HepG2 (cell line): ENCODE measurements around the gene CRIP1. TPM values are rescaled to one million over a fixed set of nuclear protein-coding genes. Genes with fewer than 3 reads are reported as not detected.

Experiments
- ARHGAP35 ChIP-seq: sonication (generic); formaldehyde crosslinking; IDR thresholded peaks from 2 replicates; pipeline ENCODE4 v1.9.0; 2022; ENCODE audit warnings: mild to moderate bottlenecking, inconsistent platforms, moderate library complexity, missing genetic modification reagents, borderline replicate concordance
- GABPB1 ChIP-seq: IDR thresholded peaks from 2 replicates; pipeline ENCODE4 v1.6.1; 2016; ENCODE audit warnings: mild to moderate bottlenecking, missing genetic modification reagents, moderate library complexity, missing compliant biosample characterization
- HHEX ChIP-seq: IDR thresholded peaks from 2 replicates; pipeline ENCODE4 v1.6.1; 2016; ENCODE audit warnings: control low read depth
- HNF4G ChIP-seq, 2 experiments: sonication (generic) in 1 of 2; formaldehyde crosslinking in 1 of 2; IDR thresholded peaks; 2 replicates each; pipeline versions ENCODE4 v1.4.0 to v1.6.1; 2011 to 2020; ENCODE audit warnings: borderline replicate concordance in 2 of 2, low read depth in 2 of 2, mild to moderate bottlenecking in 2 of 2, low read length in 1 of 2, missing genetic modification reagents in 1 of 2, moderate library complexity in 1 of 2
- JUN ChIP-seq: sonication (generic); formaldehyde crosslinking; IDR thresholded peaks from 2 replicates; pipeline ENCODE4 v1.4.0; 2020; ENCODE audit warnings: mild to moderate bottlenecking, missing genetic modification reagents
- KAT8 ChIP-seq: IDR thresholded peaks from 2 replicates; pipeline ENCODE4 v1.6.1; 2016; ENCODE audit warnings: missing genetic modification reagents, missing compliant biosample characterization
- KDM3A ChIP-seq: IDR thresholded peaks from 2 replicates; pipeline ENCODE4 v1.6.1; 2018; ENCODE audit warnings: low read depth, missing compliant biosample characterization
- KLF9 ChIP-seq: IDR thresholded peaks from 2 replicates; pipeline ENCODE4 v1.6.1; 2016; ENCODE audit warnings: low read depth
- NFE2 ChIP-seq: sonication (generic); formaldehyde crosslinking; IDR thresholded peaks from 2 replicates; pipeline ENCODE4 v1.4.0; 2020; ENCODE audit warnings: missing genetic modification reagents
- NFIB ChIP-seq: sonication (generic); formaldehyde crosslinking; IDR thresholded peaks from 2 replicates; pipeline ENCODE4 v1.9.0; 2021; ENCODE audit warnings: missing genetic modification reagents, mild to moderate bottlenecking, borderline replicate concordance
- PCBP1 ChIP-seq: fragments of 200-400 bp; formaldehyde crosslinking; IDR thresholded peaks from 2 replicates; pipeline ENCODE4 v1.6.1; 2017; ENCODE audit warnings: mild to moderate bottlenecking, low read depth, low read length, borderline replicate concordance
- RARA ChIP-seq: IDR thresholded peaks from 2 replicates; pipeline ENCODE4 v1.6.1; 2016; ENCODE audit warnings: missing genetic modification reagents, missing compliant biosample characterization
- SOX5 ChIP-seq: IDR thresholded peaks from 2 replicates; pipeline ENCODE4 v1.6.1; 2016; ENCODE audit warnings: borderline replicate concordance
- TAF1 ChIP-seq: sonication (generic); formaldehyde crosslinking; IDR thresholded peaks from 2 replicates; pipeline ENCODE4 v1.4.0; 2020; ENCODE audit warnings: missing genetic modification reagents
- THYN1 ChIP-seq: sonication (generic); formaldehyde crosslinking; IDR thresholded peaks from 2 replicates; pipeline ENCODE4 v1.8.1; 2023; ENCODE audit warnings: low read depth, mild to moderate bottlenecking, moderate library complexity, missing genetic modification reagents, borderline replicate concordance
- ZBTB7B ChIP-seq: sonication (generic); formaldehyde crosslinking; IDR thresholded peaks from 2 replicates; pipeline ENCODE4 v1.4.0; 2020; ENCODE audit warnings: missing genetic modification reagents
- ZNF10 ChIP-seq: sonication (generic); formaldehyde crosslinking; IDR thresholded peaks from 2 replicates; pipeline ENCODE4 v1.4.0; 2020; ENCODE audit warnings: mild to moderate bottlenecking, low read depth, missing genetic modification reagents, borderline replicate concordance
- ZNF282 ChIP-seq: fragments of 450-650 bp; IDR thresholded peaks from 2 replicates; pipeline ENCODE4 v1.6.1; 2018; ENCODE audit not compliant: partially characterized antibody
- ZNF326 ChIP-seq: sonication (generic); formaldehyde crosslinking; IDR thresholded peaks from 2 replicates; pipeline ENCODE4 v1.4.0; 2020; ENCODE audit warnings: missing genetic modification reagents, borderline replicate concordance
- ZNF329 ChIP-seq: sonication (generic); formaldehyde crosslinking; IDR thresholded peaks from 2 replicates; pipeline ENCODE4 v1.9.0; 2021; ENCODE audit warnings: low read depth, mild to moderate bottlenecking, missing genetic modification reagents
- ZNF431 ChIP-seq: sonication (generic); formaldehyde crosslinking; IDR thresholded peaks from 2 replicates; pipeline ENCODE4 v1.9.0; 2022; ENCODE audit warnings: missing genetic modification reagents, low read depth, mild to moderate bottlenecking, borderline replicate concordance
- ZNF558 ChIP-seq: sonication (generic); formaldehyde crosslinking; IDR thresholded peaks from 2 replicates; pipeline ENCODE4 v1.9.0; 2022; ENCODE audit warnings: mild to moderate bottlenecking, missing genetic modification reagents, borderline replicate concordance
- ZNF577 ChIP-seq: sonication (generic); formaldehyde crosslinking; IDR thresholded peaks from 2 replicates; pipeline ENCODE4 v1.4.0; 2020; ENCODE audit warnings: mild to moderate bottlenecking, low read depth, missing genetic modification reagents, borderline replicate concordance
- ZNF672 ChIP-seq: sonication (generic); formaldehyde crosslinking; IDR thresholded peaks from 2 replicates; pipeline ENCODE4 v1.8.1; 2022; ENCODE audit warnings: missing genetic modification reagents
- ZSCAN12 ChIP-seq: sonication (generic); formaldehyde crosslinking; IDR thresholded peaks from 2 replicates; pipeline ENCODE4 v1.9.0; 2021; ENCODE audit warnings: mild to moderate bottlenecking, missing genetic modification reagents
- ZSCAN21 ChIP-seq: sonication (generic); formaldehyde crosslinking; IDR thresholded peaks from 2 replicates; pipeline ENCODE4 v1.8.0; 2022; ENCODE audit warnings: mild to moderate bottlenecking, missing genetic modification reagents, moderate library complexity, borderline replicate concordance
- polyA plus RNA-seq, 8 experiments: library from polyadenylated mRNA; depleted of rRNA in 3 of 8; stranded (reverse) in 7 of 8; unstranded in 1 of 8; fragments of >200 nt; fragmentation: Illumina TruSeq in 4 of 8; extraction: Trizol in 4 of 8; gene quantifications; 2 replicates each; pipeline versions ENCODE4 v1.2.1 to v1.2.3, GENCODE V29; 2011 to 2016; ENCODE audit warnings: low read depth in 4 of 8, missing spikeins in 1 of 8, mixed read lengths in 1 of 8; ENCODE audit not compliant: insufficient read depth in 1 of 8
- total RNA-seq, 5 experiments: library from RNA; depleted of rRNA; stranded (reverse); fragments of >200 nt; fragmentation: Illumina TruSeq; extraction: Trizol; gene quantifications; 2 replicates each; pipeline ENCODE4 v1.2.3, GENCODE V29; 2016; ENCODE audit warnings: low read depth in 1 of 5
- TF ChIP-seq, protein P1 (sequence below): sonication (generic); formaldehyde crosslinking; IDR thresholded peaks from 2 replicates; pipeline ENCODE4 v1.5.1; 2020; ENCODE audit warnings: mild to moderate bottlenecking, moderate library complexity, missing genetic modification reagents
- TF ChIP-seq, protein P2 (sequence below): sonication (generic); formaldehyde crosslinking; IDR thresholded peaks from 2 replicates; pipeline ENCODE4 v1.4.0; 2020; ENCODE audit warnings: low read depth, mild to moderate bottlenecking, missing genetic modification reagents

CRIP1 gene
- total and polyA plus RNA-seq, 2 of the 13 experiments (the other 11 are each of a cell fraction or from before 2014, with no cell fraction given), result 53.9 to 59.5 TPM

DNA sequence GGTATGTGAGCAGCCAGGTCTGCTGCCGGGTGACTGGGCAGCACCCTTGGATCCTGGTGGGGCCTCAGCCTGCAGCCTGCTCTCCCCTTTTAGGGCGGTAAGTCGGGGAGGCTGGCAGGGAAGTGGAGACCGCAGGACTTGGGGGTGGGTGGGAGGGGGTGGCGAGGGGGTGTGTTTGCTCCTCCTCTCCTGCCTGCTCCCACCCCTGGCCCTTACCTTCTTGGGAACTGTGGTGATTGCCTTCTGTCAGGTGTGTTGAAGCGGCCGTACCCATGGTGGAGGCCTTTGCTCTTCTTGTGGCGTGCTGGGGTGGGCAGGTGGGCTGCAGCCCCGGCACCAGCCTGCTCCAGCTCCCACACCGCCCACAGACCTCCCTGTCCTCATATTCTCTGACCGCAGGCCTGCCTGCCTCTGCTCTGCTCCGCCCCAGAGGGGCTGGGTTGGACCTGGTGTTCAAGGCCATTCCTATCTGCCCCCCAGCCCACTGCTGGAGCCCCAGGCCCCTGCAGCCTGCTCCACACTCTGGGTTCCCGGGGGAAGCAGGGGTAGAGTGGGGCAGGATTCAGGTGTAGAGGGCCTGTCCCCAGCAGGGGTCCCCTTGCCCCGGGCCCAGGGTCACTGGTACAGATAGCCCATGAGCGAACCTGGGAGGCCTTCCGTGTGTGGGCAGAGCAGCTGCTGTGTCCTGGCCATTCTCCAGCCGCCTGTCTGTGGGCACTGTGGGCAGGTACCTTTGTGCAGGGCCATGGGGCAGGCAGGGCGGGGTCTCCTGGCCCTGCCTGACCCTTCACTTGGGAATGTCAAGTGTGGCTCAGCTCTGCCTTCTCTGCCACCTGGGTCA lies 9.5 kb downstream of the CRIP1 start (continued):
- TF ChIP-seq HNF4G (IDR thresholded peaks at IDR 0.05; ENCODE audit: borderline replicate concordance, low read depth, low read length) (peak; percentile 74), HNF4G (CRISPR knock-in tag; IDR thresholded peaks at IDR 0.05; ENCODE audit: borderline replicate concordance, low read depth) (no peak; the same call in 1 of the 2 replicates), TAF1 (CRISPR knock-in tag) (peak; percentile 83; the same call in 1 of the 2 replicates), ZNF558 (CRISPR knock-in tag) (no peak), GABPB1 (CRISPR knock-in tag) (peak; percentile 46), SOX5 (peak; percentile 46; the same call in 1 of the 2 replicates), ARHGAP35 (CRISPR knock-in tag) (no peak), ZNF672 (no peak), ZNF577 (CRISPR knock-in tag) (no peak), ZSCAN21 (CRISPR knock-in tag) (peak; percentile 60), NFE2 (no peak), ZSCAN12 (CRISPR knock-in tag) (no peak), NFIB (CRISPR knock-in tag) (no peak), HHEX (CRISPR knock-in tag) (no peak), ZNF431 (CRISPR knock-in tag) (no peak), RARA (peak; percentile 49; the same call in 1 of the 2 replicates), PCBP1 (peak; percentile 92), ZNF282 (no peak), KAT8 (CRISPR knock-in tag) (no peak; the same call in 1 of the 2 replicates), ZBTB7B (peak; percentile 99), KDM3A (CRISPR knock-in tag) (peak; percentile 93), JUN (no peak), KLF9 (no peak), ZNF10 (CRISPR knock-in tag) (no peak), THYN1 (CRISPR knock-in tag) (no peak), ZNF326 (CRISPR knock-in tag) (no peak), ZNF329 (CRISPR knock-in tag) (peak; percentile 98)
- TF ChIP-seq, protein P1, sequence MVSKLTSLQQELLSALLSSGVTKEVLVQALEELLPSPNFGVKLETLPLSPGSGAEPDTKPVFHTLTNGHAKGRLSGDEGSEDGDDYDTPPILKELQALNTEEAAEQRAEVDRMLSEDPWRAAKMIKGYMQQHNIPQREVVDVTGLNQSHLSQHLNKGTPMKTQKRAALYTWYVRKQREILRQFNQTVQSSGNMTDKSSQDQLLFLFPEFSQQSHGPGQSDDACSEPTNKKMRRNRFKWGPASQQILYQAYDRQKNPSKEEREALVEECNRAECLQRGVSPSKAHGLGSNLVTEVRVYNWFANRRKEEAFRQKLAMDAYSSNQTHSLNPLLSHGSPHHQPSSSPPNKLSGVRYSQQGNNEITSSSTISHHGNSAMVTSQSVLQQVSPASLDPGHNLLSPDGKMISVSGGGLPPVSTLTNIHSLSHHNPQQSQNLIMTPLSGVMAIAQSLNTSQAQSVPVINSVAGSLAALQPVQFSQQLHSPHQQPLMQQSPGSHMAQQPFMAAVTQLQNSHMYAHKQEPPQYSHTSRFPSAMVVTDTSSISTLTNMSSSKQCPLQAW (CRISPR knock-in tag), result peak; percentile 95
- TF ChIP-seq, protein P2, sequence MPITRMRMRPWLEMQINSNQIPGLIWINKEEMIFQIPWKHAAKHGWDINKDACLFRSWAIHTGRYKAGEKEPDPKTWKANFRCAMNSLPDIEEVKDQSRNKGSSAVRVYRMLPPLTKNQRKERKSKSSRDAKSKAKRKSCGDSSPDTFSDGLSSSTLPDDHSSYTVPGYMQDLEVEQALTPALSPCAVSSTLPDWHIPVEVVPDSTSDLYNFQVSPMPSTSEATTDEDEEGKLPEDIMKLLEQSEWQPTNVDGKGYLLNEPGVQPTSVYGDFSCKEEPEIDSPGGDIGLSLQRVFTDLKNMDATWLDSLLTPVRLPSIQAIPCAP (CRISPR knock-in tag), result no peak
